Erythroblast (primary cell): Measurements from ENCODE around the gene STAT5B.

Experiments used
- GATA1 ChIP-seq: IDR thresholded peaks from 2 replicates; pipeline ENCODE4 v1.6.1; 2011; ENCODE audit warnings: low read depth, mild to moderate bottlenecking, control low read depth, low read length, moderate library complexity
- POLR2A ChIP-seq: IDR thresholded peaks from 2 replicates; pipeline ENCODE4 v1.6.1; 2011; ENCODE audit warnings: mild to moderate bottlenecking, low read length

DNA sequence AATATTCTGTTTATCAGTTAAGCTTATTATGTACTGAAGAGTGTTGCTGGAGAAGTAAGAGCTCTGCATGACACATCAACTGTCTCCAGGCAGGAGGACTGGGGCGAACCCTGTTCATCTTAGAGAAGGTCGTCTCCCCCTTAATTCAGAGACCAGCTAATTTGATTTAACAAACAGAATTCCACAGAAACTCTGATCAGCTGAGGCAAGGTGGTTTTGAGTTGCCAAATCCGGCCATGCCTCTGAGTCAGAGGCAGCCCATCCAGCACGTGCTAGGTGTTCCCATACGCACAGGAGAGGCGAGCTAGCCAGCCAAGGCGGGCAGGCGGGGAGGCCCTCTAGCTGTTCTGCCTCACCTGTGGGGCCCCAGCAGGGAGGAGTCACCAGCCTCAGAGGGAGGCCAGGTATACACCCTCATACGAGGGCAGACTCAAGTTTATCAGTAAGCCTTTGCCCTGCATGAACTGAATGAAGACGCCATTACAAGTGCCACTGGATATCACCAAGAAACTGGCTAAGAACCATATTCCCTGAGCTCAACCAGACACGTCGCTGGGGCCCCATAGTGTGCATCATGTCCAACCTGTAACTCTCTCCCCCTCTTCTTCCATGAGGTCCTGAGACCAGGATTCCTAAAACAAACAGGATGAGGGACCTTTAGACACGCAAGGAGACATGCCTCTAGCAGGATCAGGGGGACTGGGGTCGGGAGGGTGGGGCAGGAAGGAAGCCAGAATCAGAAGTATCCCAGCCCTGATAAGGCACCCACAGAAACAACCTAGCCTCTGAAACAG is 37.8 kb upstream of the STAT5B start:
- TF ChIP-seq POLR2A (no peak), GATA1 (no peak)
